Effector memory CD8-positive, alpha-beta T cell (primary cell): ENCODE data around the gene C13orf46.
"Not testable (repeated sequence)": the region's sequence is repeated elsewhere in the genome, so short reads cannot be mapped to it uniquely, and the experiment has no call there.

Experiments
- ATAC-seq: fragments of 150-1000 bp; cut with Tn5 transposase; replicated peaks from 2 replicates; pipeline ENCODE4 v1.10.0; 2021; ENCODE audit warnings: mild to moderate bottlenecking, moderate library complexity
- DNase-seq, 3 experiments: peaks; one replicate each; pipeline ENCODE4 v3.0.0; 2021
- H3K27ac Mint-ChIP-seq, 2 donors: one replicate each; pipeline ENCODE4 v1.8.0; 2022; ENCODE audit warnings: mild to moderate bottlenecking in 2 of 2, mixed read lengths in 2 of 2, moderate library complexity in 2 of 2
- H3K27me3 Mint-ChIP-seq, 2 donors: one replicate each; pipeline ENCODE4 v1.8.0; 2022; ENCODE audit warnings: mixed read lengths in 2 of 2
- H3K36me3 Mint-ChIP-seq: one replicate; pipeline ENCODE4 v1.8.0; 2022; ENCODE audit warnings: mild to moderate bottlenecking, moderate library complexity, mixed read lengths; ENCODE audit not compliant: insufficient read depth
- H3K4me1 Mint-ChIP-seq, 2 donors: one replicate each; pipeline ENCODE4 v1.8.0; 2022; ENCODE audit warnings: low read depth in 2 of 2, mixed read lengths in 2 of 2
- H3K4me3 Mint-ChIP-seq, 2 donors: one replicate each; pipeline ENCODE4 v1.8.0; 2022; ENCODE audit warnings: mild to moderate bottlenecking in 2 of 2, mixed read lengths in 2 of 2, moderate library complexity in 2 of 2
- H3K9me3 Mint-ChIP-seq, 2 donors: one replicate each; pipeline ENCODE4 v1.8.0; 2022; ENCODE audit warnings: mixed read lengths in 2 of 2

The C13orf46 gene

GRCh38 chr13:113917096-113917495 is 56.8 kb downstream of the C13orf46 start:
- Mint-ChIP-seq H3K4me3 (no peak overlapping the region), H3K4me1 (peaks cover 0 to 8% of the 10 kb centered on the region in 2 donors), H3K9me3 (peaks cover 4 to 7% of the 10 kb centered on the region in 2 donors), H3K36me3 (peaks cover 4% of the 10 kb centered on the region), H3K27ac (no peak overlapping the region), H3K27me3 (peaks cover 61 to 79% of the 10 kb centered on the region in 2 donors)
- no peak for ATAC-seq
- DNase-seq: no peak

GRCh38 chr13:113916330-113916815 is 57.5 kb downstream of the C13orf46 start:
- no peak overlapping the region for H3K27ac Mint-ChIP-seq
- no peaks in the 10 kb centered on the region for H3K9me3 Mint-ChIP-seq
- no peak overlapping the region for H3K4me3 Mint-ChIP-seq
- DNase-seq (no peak), ATAC-seq (no peak)
- peaks cover 59 to 73% of the 10 kb centered on the region in 2 donors for H3K27me3 Mint-ChIP-seq
- H3K36me3 Mint-ChIP-seq: peaks cover 3% of the 10 kb centered on the region
- peaks cover 0 to 8% of the 10 kb centered on the region in 2 donors for H3K4me1 Mint-ChIP-seq

- Mint-ChIP-seq H3K9me3 (no peaks in the 10 kb centered on the region), H3K4me1 (peaks cover 0 to 8% of the 10 kb centered on the region in 2 donors), H3K36me3 (no peaks in the 10 kb centered on the region), H3K27ac (no peak overlapping the region), H3K4me3 (no peak overlapping the region), H3K27me3 (peaks cover 59 to 73% of the 10 kb centered on the region in 2 donors)
- DNase-seq (no peak), ATAC-seq (no peak)
Observed at GRCh38 chr13:113915786-113916329, 58.0 kb downstream of the C13orf46 start.

GRCh38 chr13:113915012-113915763 is 58.7 kb downstream of the C13orf46 start:
- no peaks in the 10 kb centered on the region for H3K36me3 Mint-ChIP-seq
- no peak for DNase-seq
- H3K4me3 Mint-ChIP-seq: no peak overlapping the region
- peaks cover 62 to 71% of the 10 kb centered on the region in 2 donors for H3K27me3 Mint-ChIP-seq
- H3K27ac Mint-ChIP-seq: no peak overlapping the region
- ATAC-seq: no peak
- peaks cover 0 to 8% of the 10 kb centered on the region in 2 donors for H3K4me1 Mint-ChIP-seq
- no peaks in the 10 kb centered on the region for H3K9me3 Mint-ChIP-seq

- no peak for ATAC-seq
- Mint-ChIP-seq H3K36me3 (no peaks in the 10 kb centered on the region), H3K4me3 (no peak overlapping the region), H3K27ac (no peak overlapping the region), H3K4me1 (peaks cover 0 to 8% of the 10 kb centered on the region in 2 donors), H3K27me3 (peaks cover 63 to 71% of the 10 kb centered on the region in 2 donors), H3K9me3 (no peaks in the 10 kb centered on the region)
- no peak for DNase-seq
Observed at GRCh38 chr13:113914333-113915011, 59.4 kb downstream of the C13orf46 start.

GRCh38 chr13:113913838-113914237 is 60.0 kb downstream of the C13orf46 start:
- not testable (repeated sequence) for H3K4me3 Mint-ChIP-seq, H3K36me3 Mint-ChIP-seq, ATAC-seq, H3K27ac Mint-ChIP-seq, DNase-seq, H3K9me3 Mint-ChIP-seq
- Mint-ChIP-seq H3K4me1 (peaks cover 0 to 10% of the 10 kb centered on the region in 2 donors), H3K27me3 (peaks cover 69 to 71% of the 10 kb centered on the region in 2 donors)

- not testable (repeated sequence) for H3K27ac Mint-ChIP-seq
- H3K27me3 Mint-ChIP-seq: peaks cover 71% of the 10 kb centered on the region in 2 donors
Observed at GRCh38 chr13:113913408-113913807, 60.5 kb downstream of the C13orf46 start.

GRCh38 chr13:113912596-113912995 is 61.3 kb downstream of the C13orf46 start:
- H3K4me3 Mint-ChIP-seq: no peak overlapping the region
- DNase-seq: no peak
- H3K27me3 Mint-ChIP-seq: peaks cover 72 to 79% of the 10 kb centered on the region in 2 donors

More at GRCh38 chr13:113913408-113913807, 60.5 kb downstream of the C13orf46 start:
- not testable (repeated sequence) for ATAC-seq, H3K9me3 Mint-ChIP-seq, H3K36me3 Mint-ChIP-seq, DNase-seq, H3K4me3 Mint-ChIP-seq
- H3K4me1 Mint-ChIP-seq: peaks cover 0 to 11% of the 10 kb centered on the region in 2 donors

GRCh38 chr13:113907635-113908617 is 66.0 kb downstream of the C13orf46 start:
- Mint-ChIP-seq H3K4me1 (peaks cover 0 to 13% of the 10 kb centered on the region in 2 donors), H3K27me3 (peaks cover 30 to 46% of the 10 kb centered on the region in 2 donors), H3K4me3 (no peak overlapping the region), H3K36me3 (no peaks in the 10 kb centered on the region), H3K27ac (no peak overlapping the region), H3K9me3 (no peaks in the 10 kb centered on the region)
- DNase-seq (no peak), ATAC-seq (no peak)

More at GRCh38 chr13:113912596-113912995, 61.3 kb downstream of the C13orf46 start:
- ATAC-seq: no peak
- Mint-ChIP-seq H3K9me3 (no peaks in the 10 kb centered on the region), H3K27ac (no peak overlapping the region), H3K4me1 (peaks cover 0 to 16% of the 10 kb centered on the region in 2 donors), H3K36me3 (no peaks in the 10 kb centered on the region)

- Mint-ChIP-seq H3K9me3 (no peaks in the 10 kb centered on the region), H3K4me1 (peaks cover 0 to 12% of the 10 kb centered on the region in 2 donors), H3K27me3 (peaks cover 20 to 34% of the 10 kb centered on the region in 2 donors), H3K36me3 (no peaks in the 10 kb centered on the region), H3K4me3 (no peak overlapping the region), H3K27ac (no peak overlapping the region)
- DNase-seq (no peak), ATAC-seq (no peak)
Observed at GRCh38 chr13:113906571-113906970, 67.3 kb downstream of the C13orf46 start.

GRCh38 chr13:113905942-113906341 is 67.9 kb downstream of the C13orf46 start:
- Mint-ChIP-seq H3K4me1 (peaks cover 0 to 12% of the 10 kb centered on the region in 2 donors), H3K27me3 (peaks cover 16 to 28% of the 10 kb centered on the region in 2 donors), H3K9me3 (no peaks in the 10 kb centered on the region), H3K4me3 (no peak overlapping the region), H3K36me3 (no peaks in the 10 kb centered on the region), H3K27ac (no peak overlapping the region)
- DNase-seq: no peak
- no peak for ATAC-seq

- H3K36me3 Mint-ChIP-seq: no peaks in the 10 kb centered on the region
- no peaks in the 10 kb centered on the region for H3K9me3 Mint-ChIP-seq
- peaks cover 11 to 19% of the 10 kb centered on the region in 2 donors for H3K27me3 Mint-ChIP-seq
- DNase-seq (no peak), ATAC-seq (no peak)
- H3K27ac Mint-ChIP-seq: no peak overlapping the region
- H3K4me3 Mint-ChIP-seq: no peak overlapping the region
- H3K4me1 Mint-ChIP-seq: peaks cover 0 to 12% of the 10 kb centered on the region in 2 donors
Observed at GRCh38 chr13:113905018-113905417, 68.9 kb downstream of the C13orf46 start.
